ENCODE data around the gene PTGES3.

- TF ChIP-seq POLR2A (IDR thresholded peaks at IDR 0.05) (no peak), CTCF (IDR thresholded peaks at IDR 0.05 in 8 of 11, conservative IDR thresholded peaks at IDR 0.05 in 3 of 11) (no peak)
Measured at GRCh38 chr12:56661979-56662638, 26.0 kb downstream of the PTGES3 start.
